ENCODE measurements around the gene MARCHF2. TPM values are rescaled to one million over a fixed set of nuclear protein-coding genes. Genes with fewer than 3 reads are reported as not detected.
"Not testable (repeated sequence)": the region's sequence is repeated elsewhere in the genome, so short reads cannot be mapped to it uniquely, and the experiment has no call there.

MARCHF2 gene
- total RNA-seq, 2 experiments from 2014 or later, result 9.1 to 10.1 TPM

GRCh38 chr19:8397271-8397670, 15.8 kb upstream of the MARCHF2 start:
- CTCF ChIA-PET, result interaction anchor here (1.5 to 1.9 kb wide), 2 partner anchors 40 to 43 kb away, joined by 3 to 16 read pairs; no protein-coding TSS in a partner anchor
- Mint-ChIP-seq H3K36me3 (ENCODE audit: low read depth) (peaks cover 7% of the 10 kb centered on the region), H3K27ac (peak overlapping the region; percentile 76), H3K9me3 (ENCODE audit: low read depth) (no peaks in the 10 kb centered on the region), H3K27me3 (no peaks in the 10 kb centered on the region), H3K4me1 (peaks cover 24% of the 10 kb centered on the region), H3K4me3 (no peak overlapping the region)
- POLR2A ChIA-PET, result no interaction called here
- ATAC-seq (no peak), DNase-seq (no peak)
- intact Hi-C loops (cut with DNase I, micrococcal nuclease), result loop anchor here (2.0 to 5.0 kb wide), 2 partner anchors 128 to 130 kb away; no protein-coding TSS in a partner anchor

GRCh38 chr19:8397746-8398310, 15.3 kb upstream of the MARCHF2 start:
- DNase-seq, result no peak
- Mint-ChIP-seq H3K9me3 (ENCODE audit: low read depth) (no peaks in the 10 kb centered on the region), H3K27me3 (no peaks in the 10 kb centered on the region), H3K4me1 (peaks cover 22% of the 10 kb centered on the region), H3K4me3 (no peak overlapping the region), H3K36me3 (ENCODE audit: low read depth) (peaks cover 7% of the 10 kb centered on the region), H3K27ac (no peak overlapping the region)
- ChIA-PET POLR2A (no interaction called here), CTCF (interaction anchor here (1.5 to 1.9 kb wide), 2 partner anchors 41 to 44 kb away, joined by 3 to 16 read pairs; no protein-coding TSS in a partner anchor)
- no peak for ATAC-seq
- intact Hi-C loops (cut with DNase I, micrococcal nuclease), result loop anchor here (2.0 to 5.0 kb wide), 2 partner anchors 129 to 131 kb away; no protein-coding TSS in a partner anchor

GRCh38 chr19:8398311-8398771, 14.8 kb upstream of the MARCHF2 start:
- H3K27me3 Mint-ChIP-seq, result no peaks in the 10 kb centered on the region
- ATAC-seq, result no peak
- H3K9me3 Mint-ChIP-seq (ENCODE audit: low read depth), result no peaks in the 10 kb centered on the region
- H3K36me3 Mint-ChIP-seq (ENCODE audit: low read depth), result peaks cover 7% of the 10 kb centered on the region
- CTCF ChIA-PET, result interaction anchor here (1.5 to 1.9 kb wide), 2 partner anchors 41 to 44 kb away, joined by 3 to 16 read pairs; no protein-coding TSS in a partner anchor
- H3K4me1 Mint-ChIP-seq, result peaks cover 19% of the 10 kb centered on the region
- no peak overlapping the region for H3K4me3 Mint-ChIP-seq
- POLR2A ChIA-PET, result interaction anchor here (0.9 kb wide), 1 partner anchor 173 kb away, joined by 3 read pairs; no protein-coding TSS in a partner anchor
- no peak overlapping the region for H3K27ac Mint-ChIP-seq
- intact Hi-C loops (cut with DNase I, micrococcal nuclease), result loop anchor here in 1 of 2 experiments (5.0 kb wide), 1 partner anchor 131 kb away; no protein-coding TSS in a partner anchor
- DNase-seq, result no peak

GRCh38 chr19:8399681-8400188, 13.4 kb upstream of the MARCHF2 start:
- no peak for DNase-seq
- ChIA-PET POLR2A (interaction anchor here (0.5 kb wide), 1 partner anchor 12 kb away, joined by 3 read pairs; no protein-coding TSS in a partner anchor), CTCF (no interaction called here)
- Mint-ChIP-seq H3K9me3 (ENCODE audit: low read depth) (no peaks in the 10 kb centered on the region), H3K4me1 (peaks cover 18% of the 10 kb centered on the region), H3K27me3 (no peaks in the 10 kb centered on the region), H3K27ac (no peak overlapping the region), H3K36me3 (ENCODE audit: low read depth) (peaks cover 10% of the 10 kb centered on the region), H3K4me3 (no peak overlapping the region)
- no peak for ATAC-seq
- intact Hi-C loops (cut with DNase I, micrococcal nuclease), result loop anchor here in 1 of 2 experiments (5.0 kb wide), 1 partner anchor 132 kb away; no protein-coding TSS in a partner anchor

- Mint-ChIP-seq H3K9me3 (ENCODE audit: low read depth) (no peaks in the 10 kb centered on the region), H3K27ac (no peak overlapping the region), H3K4me3 (no peak overlapping the region), H3K36me3 (ENCODE audit: low read depth) (peaks cover 10% of the 10 kb centered on the region), H3K4me1 (peaks cover 5% of the 10 kb centered on the region), H3K27me3 (no peaks in the 10 kb centered on the region)
- intact Hi-C loops (cut with DNase I, micrococcal nuclease), result no loop called here
- ChIA-PET POLR2A (no interaction called here), CTCF (interaction anchor here (0.6 to 1.5 kb wide), 2 partner anchors 48 to 1466 kb away, joined by 3 to 6 read pairs; no protein-coding TSS in a partner anchor)
- ATAC-seq (no peak), DNase-seq (no peak)
These were observed 11.1 kb upstream of the MARCHF2 start for GRCh38 chr19:8401981-8402411.

GRCh38 chr19:8403098-8403819, 9.8 kb upstream of the MARCHF2 start:
- no peak for DNase-seq
- ATAC-seq, result no peak
- Mint-ChIP-seq H3K36me3 (ENCODE audit: low read depth) (peaks cover 10% of the 10 kb centered on the region), H3K27me3 (no peaks in the 10 kb centered on the region), H3K4me3 (no peak overlapping the region), H3K27ac (no peak overlapping the region), H3K9me3 (ENCODE audit: low read depth) (no peaks in the 10 kb centered on the region), H3K4me1 (no peaks in the 10 kb centered on the region)
- CTCF ChIA-PET, result no interaction called here
- intact Hi-C loops (cut with DNase I, micrococcal nuclease), result no loop called here
- POLR2A ChIA-PET, result no interaction called here

- ChIA-PET POLR2A (no interaction called here), CTCF (no interaction called here)
- no peaks in the 10 kb centered on the region for H3K9me3 Mint-ChIP-seq (ENCODE audit: low read depth)
- no peaks in the 10 kb centered on the region for H3K27me3 Mint-ChIP-seq
- no peak overlapping the region for H3K27ac Mint-ChIP-seq
- DNase-seq (no peak), ATAC-seq (no peak)
- H3K4me1 Mint-ChIP-seq, result no peaks in the 10 kb centered on the region
- intact Hi-C loops (cut with DNase I, micrococcal nuclease), result no loop called here
- H3K4me3 Mint-ChIP-seq, result no peak overlapping the region
- H3K36me3 Mint-ChIP-seq (ENCODE audit: low read depth), result peaks cover 10% of the 10 kb centered on the region
These were observed 9.3 kb upstream of the MARCHF2 start for GRCh38 chr19:8403820-8404109.

GRCh38 chr19:8404391-8405151, 8.5 kb upstream of the MARCHF2 start:
- Mint-ChIP-seq H3K4me1 (no peaks in the 10 kb centered on the region), H3K27me3 (no peaks in the 10 kb centered on the region), H3K36me3 (ENCODE audit: low read depth) (peaks cover 10% of the 10 kb centered on the region), H3K27ac (no peak overlapping the region), H3K4me3 (no peak overlapping the region), H3K9me3 (ENCODE audit: low read depth) (no peaks in the 10 kb centered on the region)
- DNase-seq, result no peak
- intact Hi-C loops (cut with DNase I, micrococcal nuclease), result no loop called here
- ChIA-PET POLR2A (interaction anchor here (0.6 kb wide), 1 partner anchor 17 kb away, joined by 4 read pairs; no protein-coding TSS in a partner anchor), CTCF (interaction anchor here (2.3 kb wide), 1 partner anchor 51 kb away, joined by 14 read pairs; no protein-coding TSS in a partner anchor)
- no peak for ATAC-seq

- not testable (repeated sequence) for H3K4me1 Mint-ChIP-seq; H3K4me3 Mint-ChIP-seq; H3K9me3 Mint-ChIP-seq (ENCODE audit: low read depth); H3K27me3 Mint-ChIP-seq; ATAC-seq; H3K36me3 Mint-ChIP-seq (ENCODE audit: low read depth); H3K27ac Mint-ChIP-seq
- intact Hi-C loops (cut with DNase I, micrococcal nuclease), result loop anchor here in 1 of 2 experiments (5.0 kb wide), 3 partner anchors 37 to 167 kb away; partner anchors contain the start of genes MYO1F and ZNF414
- POLR2A ChIA-PET, result interaction anchor here (0.6 to 0.7 kb wide), 2 partner anchors 76 to 1926 kb away, joined by 5 to 8 read pairs; no protein-coding TSS in a partner anchor
- CTCF ChIA-PET, result interaction anchor here (0.7 to 1.7 kb wide), 2 partner anchors 168 to 169 kb away, joined by 3 to 7 read pairs; no protein-coding TSS in a partner anchor
- DNase-seq, result peak; percentile 20
These were observed 2.4 kb upstream of the MARCHF2 start for GRCh38 chr19:8410718-8411117.

- no peaks in the 10 kb centered on the region for H3K9me3 Mint-ChIP-seq (ENCODE audit: low read depth)
- ATAC-seq (no peak), DNase-seq (no peak)
- H3K27ac Mint-ChIP-seq, result no peak overlapping the region
- no peaks in the 10 kb centered on the region for H3K27me3 Mint-ChIP-seq
- peak overlapping the region; percentile 50 for H3K4me3 Mint-ChIP-seq
- ChIA-PET POLR2A (interaction anchor here (0.6 to 1.2 kb wide), 4 partner anchors 12 to 100 kb away, joined by 3 to 6 read pairs (median 4); partner anchors contain the start of gene HNRNPM), CTCF (interaction anchor here (0.9 to 2.8 kb wide), 14 partner anchors 8 to 469 kb away, joined by 3 to 18 read pairs (median 6); partner anchors contain the start of genes HNRNPM and RAB11B)
- intact Hi-C loops (cut with DNase I, micrococcal nuclease), result loop anchor here (1.0 to 5.0 kb wide), 15 partner anchors 23 to 544 kb away; partner anchors contain the start of genes RAB11B (in 2 of the 2), HNRNPM (in 1 of the 2), MBD3L1 (in 1 of the 2) and MYO1F (in 1 of the 2)
- H3K36me3 Mint-ChIP-seq (ENCODE audit: low read depth), result no peaks in the 10 kb centered on the region
- H3K4me1 Mint-ChIP-seq, result peaks cover 5% of the 10 kb centered on the region
These were observed 507 bp downstream of the MARCHF2 start for GRCh38 chr19:8413629-8413995.

- POLR2A ChIA-PET, result no interaction called here
- CTCF ChIA-PET, result no interaction called here
- no peak overlapping the region for H3K27ac Mint-ChIP-seq
- peaks cover 5% of the 10 kb centered on the region for H3K4me1 Mint-ChIP-seq
- H3K27me3 Mint-ChIP-seq, result no peaks in the 10 kb centered on the region
- no peaks in the 10 kb centered on the region for H3K9me3 Mint-ChIP-seq (ENCODE audit: low read depth)
- ATAC-seq, result no peak
- no peak for DNase-seq
- intact Hi-C loops (cut with DNase I, micrococcal nuclease), result no loop called here
- H3K36me3 Mint-ChIP-seq (ENCODE audit: low read depth), result peaks cover under 1% of the 10 kb centered on the region
- H3K4me3 Mint-ChIP-seq, result no peak overlapping the region
These were observed 3.7 kb downstream of the MARCHF2 start for GRCh38 chr19:8416796-8417195.

All from activated CD4-positive, alpha-beta T cell treated with anti-CD3 and anti-CD28 coated beads for 36 hours (primary cell).